Esophagus muscularis mucosa (tissue), 4 donors: ENCODE data around the gene ASIC2. TPM values are rescaled to one million over a fixed set of nuclear protein-coding genes. Genes with fewer than 3 reads are reported as not detected.

ENCODE experiments used
- DNase-seq: peaks from one replicate; pipeline ENCODE4 v3.0.0-alpha.2; 2017; ENCODE audit errors: extremely low spot score
- H3K27ac ChIP-seq, 4 donors: fragments of 200-600 bp; sonication (generic); replicated peaks in 1 of 4; 1 replicate in 3 of 4; 2 replicates in 1 of 4; pipeline ENCODE4 v1.5.1; 2016 to 2019; ENCODE audit warnings: mild to moderate bottlenecking in 1 of 4
- H3K27me3 ChIP-seq, 4 donors: fragments of 200-600 bp; sonication (generic); one replicate each; pipeline versions ENCODE4 v1.5.1 to v1.6.0; 2016 to 2019
- H3K36me3 ChIP-seq, 4 donors: fragments of 200-600 bp; sonication (generic); one replicate each; pipeline ENCODE4 v1.5.1; 2016 to 2019
- H3K4me1 ChIP-seq, 4 donors: fragments of 200-600 bp; sonication (generic); one replicate each; pipeline ENCODE4 v1.5.1; 2016 to 2019
- H3K4me3 ChIP-seq, 4 donors: fragments of 200-600 bp; sonication (generic); 1 replicate in 2 of 4; 2 replicates in 2 of 4; pipeline ENCODE4 v1.5.1; 2016 to 2019; ENCODE audit warnings: mild to moderate bottlenecking in 4 of 4, moderate library complexity in 1 of 4
- H3K9me3 ChIP-seq, 4 donors: fragments of 200-600 bp; sonication (generic); 1 replicate in 3 of 4; 2 replicates in 1 of 4; pipeline ENCODE4 v1.5.1; 2016 to 2019
- CTCF ChIP-seq, 3 experiments: fragments of 200-600 bp in 2 of 3; fragments of 450-650 bp in 1 of 3; sonication (generic) in 2 of 3; IDR thresholded peaks; one replicate each; pipeline ENCODE4 v1.5.1; 2017 to 2019; ENCODE audit warnings: antibody characterized with exemption in 3 of 3, mild to moderate bottlenecking in 2 of 3, moderate library complexity in 1 of 3
- EP300 ChIP-seq: sonication (generic); formaldehyde crosslinking; IDR thresholded peaks from one replicate; pipeline ENCODE4 v1.6.1; 2017; ENCODE audit warnings: antibody characterized with exemption
- POLR2A ChIP-seq: fragments of 450-650 bp; IDR thresholded peaks from one replicate; pipeline ENCODE4 v1.6.1; 2017; ENCODE audit warnings: antibody characterized with exemption, moderate library complexity, mild to moderate bottlenecking, low read depth
- POLR2AphosphoS5 ChIP-seq, 2 donors: sonication (generic); formaldehyde crosslinking; IDR thresholded peaks; one replicate each; pipeline ENCODE4 v1.6.1; 2017; ENCODE audit warnings: antibody characterized with exemption in 2 of 2
- WGBS: methylation state at CpG from one replicate; pipeline ENCODE4 v1.1.5; 2018; 5-methylcytosine and 5-hydroxymethylcytosine counted together
- intact Hi-C: fragments of 100-400 bp; cut with DNase I; formaldehyde crosslinking; loops from one replicate; pipeline ENCODE4 v1.15.1; 2023
- total RNA-seq, 4 donors: library from RNA; depleted of rRNA; stranded (reverse); fragments of >200 nt; gene quantifications; one replicate each; pipeline versions ENCODE4 v1.1.0 to v1.2.1, GENCODE V29; 2016

Gene ASIC2
- total RNA-seq, 4 donors from 2014 or later, result 0.13 TPM; not detected in 3

- H3K27ac ChIP-seq, result no peak overlapping the region
- DNase-seq, result no peak
- H3K9me3 ChIP-seq, result no peaks in the 10 kb centered on the region
- H3K4me1 ChIP-seq, result peaks cover 0 to 15% (median 13%) of the 10 kb centered on the region in 4 donors
- no peak overlapping the region for H3K4me3 ChIP-seq
- H3K27me3 ChIP-seq, result peaks cover 0 to 8% (median 0%) of the 10 kb centered on the region in 4 donors
- intact Hi-C loops, result no loop called here
- TF ChIP-seq POLR2AphosphoS5 (IDR thresholded peaks at IDR 0.05) (no peak), POLR2A (no peak), CTCF (IDR thresholded peaks at IDR 0.05) (no peak), EP300 (no peak)
- WGBS, result 83% methylated on average over 5 of the region's 5 CpGs
- no peaks in the 10 kb centered on the region for H3K36me3 ChIP-seq
These were observed 177.7 kb downstream of the ASIC2 start for GRCh38 chr17:33115366-33115765.

- WGBS, result 58% methylated on average over 3 of the region's 3 CpGs
- H3K4me3 ChIP-seq, result no peak overlapping the region
- TF ChIP-seq CTCF (IDR thresholded peaks at IDR 0.05), result no peak
- no peak for TF ChIP-seq POLR2AphosphoS5 (IDR thresholded peaks at IDR 0.05)
- no peak for TF ChIP-seq EP300
- no peak for TF ChIP-seq POLR2A
These were observed 179.1 kb downstream of the ASIC2 start for GRCh38 chr17:33113991-33114370.

GRCh38 chr17:33113276-33113990, 179.7 kb downstream of the ASIC2 start:
- H3K4me3 ChIP-seq, result no peak overlapping the region
- H3K9me3 ChIP-seq, result no peaks in the 10 kb centered on the region
- H3K36me3 ChIP-seq, result no peaks in the 10 kb centered on the region
- peaks cover 0 to 14% (median 0%) of the 10 kb centered on the region in 4 donors for H3K27me3 ChIP-seq
- no peak overlapping the region for H3K27ac ChIP-seq
- intact Hi-C loops, result no loop called here
- TF ChIP-seq EP300, result no peak
- no peak for TF ChIP-seq POLR2AphosphoS5 (IDR thresholded peaks at IDR 0.05)
- no peak for TF ChIP-seq POLR2A
- no peak for TF ChIP-seq CTCF (IDR thresholded peaks at IDR 0.05)
- WGBS, result 56% methylated on average over 6 of the region's 6 CpGs
- no peak for DNase-seq
- H3K4me1 ChIP-seq, result peaks cover 0 to 15% (median 13%) of the 10 kb centered on the region in 4 donors

More at GRCh38 chr17:33113991-33114370, 179.1 kb downstream of the ASIC2 start:
- no peak overlapping the region for H3K27ac ChIP-seq
- peaks cover 0 to 11% (median 0%) of the 10 kb centered on the region in 4 donors for H3K27me3 ChIP-seq
- intact Hi-C loops, result no loop called here
- H3K36me3 ChIP-seq, result no peaks in the 10 kb centered on the region
- no peaks in the 10 kb centered on the region for H3K9me3 ChIP-seq
- DNase-seq, result no peak
- H3K4me1 ChIP-seq, result peaks cover 0 to 15% (median 13%) of the 10 kb centered on the region in 4 donors

- Histone ChIP-seq H3K4me3 (no peak overlapping the region), H3K4me1 (peaks cover 0 to 15% (median 13%) of the 10 kb centered on the region in 4 donors), H3K9me3 (no peaks in the 10 kb centered on the region), H3K36me3 (no peaks in the 10 kb centered on the region), H3K27ac (no peak overlapping the region), H3K27me3 (peaks cover 0 to 18% (median 0%) of the 10 kb centered on the region in 4 donors)
- 48% methylated on average over 4 of the region's 4 CpGs for WGBS
- intact Hi-C loops, result no loop called here
- no peak for TF ChIP-seq POLR2A
- no peak for TF ChIP-seq POLR2AphosphoS5 (IDR thresholded peaks at IDR 0.05)
- TF ChIP-seq EP300, result no peak
- no peak for TF ChIP-seq CTCF (IDR thresholded peaks at IDR 0.05)
- DNase-seq, result no peak
These were observed 180.3 kb downstream of the ASIC2 start for GRCh38 chr17:33112763-33113162.
